ENCODE measurements around the gene RIC1.
"Not testable (repeated sequence)": the region's sequence is repeated elsewhere in the genome, so short reads cannot be mapped to it uniquely, and the experiment has no call there.

- TF ChIP-seq POLR2AphosphoS5 (IDR thresholded peaks at IDR 0.05; ENCODE audit: low read depth, low read length); RFX5 (IDR thresholded peaks at IDR 0.05; ENCODE audit: low read length); ZBTB33 (IDR thresholded peaks at IDR 0.05; ENCODE audit: borderline replicate concordance, low read depth); EP300 (IDR thresholded peaks at IDR 0.05; ENCODE audit: borderline replicate concordance in 1 of 2, low read depth in 1 of 2, low read length in 1 of 2); RAD21 (IDR thresholded peaks at IDR 0.05; ENCODE audit: low read length); TAF1 (IDR thresholded peaks at IDR 0.05; ENCODE audit: borderline replicate concordance, low read depth, low read length); FOSL2 (IDR thresholded peaks at IDR 0.05; ENCODE audit: borderline replicate concordance, low read depth); MAX (IDR thresholded peaks at IDR 0.05; ENCODE audit: low read depth); SMC3 (IDR thresholded peaks at IDR 0.05; ENCODE audit: low read depth, low read length): not testable (repeated sequence)
- TF ChIP-seq, protein P1, sequence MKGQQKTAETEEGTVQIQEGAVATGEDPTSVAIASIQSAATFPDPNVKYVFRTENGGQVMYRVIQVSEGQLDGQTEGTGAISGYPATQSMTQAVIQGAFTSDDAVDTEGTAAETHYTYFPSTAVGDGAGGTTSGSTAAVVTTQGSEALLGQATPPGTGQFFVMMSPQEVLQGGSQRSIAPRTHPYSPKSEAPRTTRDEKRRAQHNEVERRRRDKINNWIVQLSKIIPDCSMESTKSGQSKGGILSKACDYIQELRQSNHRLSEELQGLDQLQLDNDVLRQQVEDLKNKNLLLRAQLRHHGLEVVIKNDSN (IDR thresholded peaks at IDR 0.05; ENCODE audit: borderline replicate concordance, low read depth), result not testable (repeated sequence)
- TF ChIP-seq, protein P2, sequence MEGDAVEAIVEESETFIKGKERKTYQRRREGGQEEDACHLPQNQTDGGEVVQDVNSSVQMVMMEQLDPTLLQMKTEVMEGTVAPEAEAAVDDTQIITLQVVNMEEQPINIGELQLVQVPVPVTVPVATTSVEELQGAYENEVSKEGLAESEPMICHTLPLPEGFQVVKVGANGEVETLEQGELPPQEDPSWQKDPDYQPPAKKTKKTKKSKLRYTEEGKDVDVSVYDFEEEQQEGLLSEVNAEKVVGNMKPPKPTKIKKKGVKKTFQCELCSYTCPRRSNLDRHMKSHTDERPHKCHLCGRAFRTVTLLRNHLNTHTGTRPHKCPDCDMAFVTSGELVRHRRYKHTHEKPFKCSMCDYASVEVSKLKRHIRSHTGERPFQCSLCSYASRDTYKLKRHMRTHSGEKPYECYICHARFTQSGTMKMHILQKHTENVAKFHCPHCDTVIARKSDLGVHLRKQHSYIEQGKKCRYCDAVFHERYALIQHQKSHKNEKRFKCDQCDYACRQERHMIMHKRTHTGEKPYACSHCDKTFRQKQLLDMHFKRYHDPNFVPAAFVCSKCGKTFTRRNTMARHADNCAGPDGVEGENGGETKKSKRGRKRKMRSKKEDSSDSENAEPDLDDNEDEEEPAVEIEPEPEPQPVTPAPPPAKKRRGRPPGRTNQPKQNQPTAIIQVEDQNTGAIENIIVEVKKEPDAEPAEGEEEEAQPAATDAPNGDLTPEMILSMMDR (IDR thresholded peaks at IDR 0.05), result not testable (repeated sequence)
- TF ChIP-seq, protein P3, sequence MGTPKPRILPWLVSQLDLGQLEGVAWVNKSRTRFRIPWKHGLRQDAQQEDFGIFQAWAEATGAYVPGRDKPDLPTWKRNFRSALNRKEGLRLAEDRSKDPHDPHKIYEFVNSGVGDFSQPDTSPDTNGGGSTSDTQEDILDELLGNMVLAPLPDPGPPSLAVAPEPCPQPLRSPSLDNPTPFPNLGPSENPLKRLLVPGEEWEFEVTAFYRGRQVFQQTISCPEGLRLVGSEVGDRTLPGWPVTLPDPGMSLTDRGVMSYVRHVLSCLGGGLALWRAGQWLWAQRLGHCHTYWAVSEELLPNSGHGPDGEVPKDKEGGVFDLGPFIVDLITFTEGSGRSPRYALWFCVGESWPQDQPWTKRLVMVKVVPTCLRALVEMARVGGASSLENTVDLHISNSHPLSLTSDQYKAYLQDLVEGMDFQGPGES (IDR thresholded peaks at IDR 0.05; ENCODE audit: low read depth, low read length), result not testable (repeated sequence)
- TF ChIP-seq, protein P4, sequence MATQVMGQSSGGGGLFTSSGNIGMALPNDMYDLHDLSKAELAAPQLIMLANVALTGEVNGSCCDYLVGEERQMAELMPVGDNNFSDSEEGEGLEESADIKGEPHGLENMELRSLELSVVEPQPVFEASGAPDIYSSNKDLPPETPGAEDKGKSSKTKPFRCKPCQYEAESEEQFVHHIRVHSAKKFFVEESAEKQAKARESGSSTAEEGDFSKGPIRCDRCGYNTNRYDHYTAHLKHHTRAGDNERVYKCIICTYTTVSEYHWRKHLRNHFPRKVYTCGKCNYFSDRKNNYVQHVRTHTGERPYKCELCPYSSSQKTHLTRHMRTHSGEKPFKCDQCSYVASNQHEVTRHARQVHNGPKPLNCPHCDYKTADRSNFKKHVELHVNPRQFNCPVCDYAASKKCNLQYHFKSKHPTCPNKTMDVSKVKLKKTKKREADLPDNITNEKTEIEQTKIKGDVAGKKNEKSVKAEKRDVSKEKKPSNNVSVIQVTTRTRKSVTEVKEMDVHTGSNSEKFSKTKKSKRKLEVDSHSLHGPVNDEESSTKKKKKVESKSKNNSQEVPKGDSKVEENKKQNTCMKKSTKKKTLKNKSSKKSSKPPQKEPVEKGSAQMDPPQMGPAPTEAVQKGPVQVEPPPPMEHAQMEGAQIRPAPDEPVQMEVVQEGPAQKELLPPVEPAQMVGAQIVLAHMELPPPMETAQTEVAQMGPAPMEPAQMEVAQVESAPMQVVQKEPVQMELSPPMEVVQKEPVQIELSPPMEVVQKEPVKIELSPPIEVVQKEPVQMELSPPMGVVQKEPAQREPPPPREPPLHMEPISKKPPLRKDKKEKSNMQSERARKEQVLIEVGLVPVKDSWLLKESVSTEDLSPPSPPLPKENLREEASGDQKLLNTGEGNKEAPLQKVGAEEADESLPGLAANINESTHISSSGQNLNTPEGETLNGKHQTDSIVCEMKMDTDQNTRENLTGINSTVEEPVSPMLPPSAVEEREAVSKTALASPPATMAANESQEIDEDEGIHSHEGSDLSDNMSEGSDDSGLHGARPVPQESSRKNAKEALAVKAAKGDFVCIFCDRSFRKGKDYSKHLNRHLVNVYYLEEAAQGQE (IDR thresholded peaks at IDR 0.05; ENCODE audit: low read depth, low read length), result not testable (repeated sequence)
Measured at GRCh38 chr9:5627686-5628085, 1.2 kb upstream of the RIC1 start.

Measured in SK-N-SH (cell line).